ENCODE measurements around the gene ZNF324. TPM values are rescaled to one million over a fixed set of nuclear protein-coding genes. Genes with fewer than 3 reads are reported as not detected.
A peak's percentile ranks its signal among the peaks of the same experiment; 100 is the strongest.

The ZNF324 gene
- total and polyA plus RNA-seq, 2 of the 13 experiments (the other 11 are each of a cell fraction or from before 2014, with no cell fraction given), result 1.1 to 4.7 TPM

DNA sequence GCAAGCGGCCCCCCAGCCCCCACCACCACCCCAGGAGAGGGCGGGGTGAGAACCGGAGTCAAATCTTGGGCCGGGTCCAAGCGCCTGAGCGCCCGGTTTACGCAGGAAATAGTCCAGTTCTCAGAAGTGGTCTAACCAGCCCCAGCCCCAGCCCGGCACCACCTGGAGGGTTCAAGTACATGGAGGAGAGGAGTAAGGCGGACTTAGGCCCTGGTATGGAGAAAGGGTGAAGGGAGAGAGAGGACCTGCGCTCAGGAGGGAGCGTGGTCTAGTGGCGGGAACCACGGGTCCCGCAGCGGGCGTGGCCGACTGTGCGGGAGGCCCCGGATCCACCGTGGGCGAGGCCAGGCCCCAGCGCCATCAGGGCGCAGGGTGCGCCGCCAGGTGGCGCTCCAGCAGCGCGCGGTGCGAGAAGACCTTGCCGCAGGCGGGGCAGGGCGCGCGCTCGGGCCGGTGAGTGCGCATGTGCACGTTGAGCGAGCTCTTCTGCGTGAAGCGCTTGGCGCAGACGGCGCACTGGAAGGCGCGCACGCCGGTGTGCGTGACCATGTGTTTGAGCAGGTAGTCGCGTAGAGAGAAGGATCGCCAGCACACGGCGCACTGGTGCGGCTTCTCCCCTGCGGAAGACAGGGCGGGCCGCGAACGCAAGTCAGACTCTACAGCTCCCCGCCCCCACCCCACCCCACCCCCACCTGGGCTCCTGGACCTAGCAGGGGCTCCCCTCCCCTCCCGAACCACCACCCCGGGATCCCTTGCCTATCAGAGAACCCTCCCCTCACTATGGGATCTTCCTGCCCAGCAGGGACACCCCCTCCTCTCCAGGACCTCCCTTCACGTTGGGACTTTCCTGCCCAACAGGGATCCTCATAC lies 47.0 kb downstream of the ZNF324 start (continued):
- TF ChIP-seq, protein P1, sequence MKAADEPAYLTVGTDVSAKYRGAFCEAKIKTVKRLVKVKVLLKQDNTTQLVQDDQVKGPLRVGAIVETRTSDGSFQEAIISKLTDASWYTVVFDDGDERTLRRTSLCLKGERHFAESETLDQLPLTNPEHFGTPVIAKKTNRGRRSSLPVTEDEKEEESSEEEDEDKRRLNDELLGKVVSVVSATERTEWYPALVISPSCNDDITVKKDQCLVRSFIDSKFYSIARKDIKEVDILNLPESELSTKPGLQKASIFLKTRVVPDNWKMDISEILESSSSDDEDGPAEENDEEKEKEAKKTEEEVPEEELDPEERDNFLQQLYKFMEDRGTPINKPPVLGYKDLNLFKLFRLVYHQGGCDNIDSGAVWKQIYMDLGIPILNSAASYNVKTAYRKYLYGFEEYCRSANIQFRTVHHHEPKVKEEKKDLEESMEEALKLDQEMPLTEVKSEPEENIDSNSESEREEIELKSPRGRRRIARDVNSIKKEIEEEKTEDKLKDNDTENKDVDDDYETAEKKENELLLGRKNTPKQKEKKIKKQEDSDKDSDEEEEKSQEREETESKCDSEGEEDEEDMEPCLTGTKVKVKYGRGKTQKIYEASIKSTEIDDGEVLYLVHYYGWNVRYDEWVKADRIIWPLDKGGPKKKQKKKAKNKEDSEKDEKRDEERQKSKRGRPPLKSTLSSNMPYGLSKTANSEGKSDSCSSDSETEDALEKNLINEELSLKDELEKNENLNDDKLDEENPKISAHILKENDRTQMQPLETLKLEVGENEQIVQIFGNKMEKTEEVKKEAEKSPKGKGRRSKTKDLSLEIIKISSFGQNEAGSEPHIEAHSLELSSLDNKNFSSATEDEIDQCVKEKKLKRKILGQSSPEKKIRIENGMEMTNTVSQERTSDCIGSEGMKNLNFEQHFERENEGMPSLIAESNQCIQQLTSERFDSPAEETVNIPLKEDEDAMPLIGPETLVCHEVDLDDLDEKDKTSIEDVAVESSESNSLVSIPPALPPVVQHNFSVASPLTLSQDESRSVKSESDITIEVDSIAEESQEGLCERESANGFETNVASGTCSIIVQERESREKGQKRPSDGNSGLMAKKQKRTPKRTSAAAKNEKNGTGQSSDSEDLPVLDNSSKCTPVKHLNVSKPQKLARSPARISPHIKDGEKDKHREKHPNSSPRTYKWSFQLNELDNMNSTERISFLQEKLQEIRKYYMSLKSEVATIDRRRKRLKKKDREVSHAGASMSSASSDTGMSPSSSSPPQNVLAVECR (CRISPR knock-in tag; IDR thresholded peaks at IDR 0.05; ENCODE audit: borderline replicate concordance), result peak; percentile 89
- TF ChIP-seq ZNF670 (CRISPR knock-in tag; IDR thresholded peaks at IDR 0.05; ENCODE audit: borderline replicate concordance) (0 out of 2 replicates have a peak, but pooled peaks have one; percentile 14), ARHGAP35 (CRISPR knock-in tag; IDR thresholded peaks at IDR 0.05; ENCODE audit: borderline replicate concordance) (no peak; the same call in 1 of the 2 replicates), ZNF143 (CRISPR knock-in tag; IDR thresholded peaks at IDR 0.05) (peak; percentile 70), PAF1 (CRISPR knock-in tag; IDR thresholded peaks at IDR 0.05) (no peak), ISX (CRISPR knock-in tag; conservative IDR thresholded peaks at IDR 0.05) (peak; percentile 23; the same call in 1 of the 2 replicates), ZNF510 (CRISPR knock-in tag; IDR thresholded peaks at IDR 0.05; ENCODE audit: low read depth) (no peak), ISL2 (CRISPR knock-in tag; IDR thresholded peaks at IDR 0.05) (0 out of 2 replicates have a peak, but pooled peaks have one; percentile 36), ZSCAN25 (CRISPR knock-in tag; IDR thresholded peaks at IDR 0.05) (0 out of 2 replicates have a peak, but pooled peaks have one; percentile 47), ZBTB38 (CRISPR knock-in tag; IDR thresholded peaks at IDR 0.05) (peak; percentile 84; the same call in 1 of the 2 replicates), MEIS2 (CRISPR knock-in tag; IDR thresholded peaks at IDR 0.05) (peak; percentile 42; the same call in 1 of the 2 replicates), SAP130 (CRISPR knock-in tag; IDR thresholded peaks at IDR 0.05; ENCODE audit: low read depth) (peak; percentile 81), YEATS2 (CRISPR knock-in tag; IDR thresholded peaks at IDR 0.05; ENCODE audit: borderline replicate concordance) (peak; percentile 74), ZNF546 (CRISPR knock-in tag; conservative IDR thresholded peaks at IDR 0.05) (0 out of 2 replicates have a peak, but pooled peaks have one; percentile 41)
- TF ChIP-seq, protein P2, sequence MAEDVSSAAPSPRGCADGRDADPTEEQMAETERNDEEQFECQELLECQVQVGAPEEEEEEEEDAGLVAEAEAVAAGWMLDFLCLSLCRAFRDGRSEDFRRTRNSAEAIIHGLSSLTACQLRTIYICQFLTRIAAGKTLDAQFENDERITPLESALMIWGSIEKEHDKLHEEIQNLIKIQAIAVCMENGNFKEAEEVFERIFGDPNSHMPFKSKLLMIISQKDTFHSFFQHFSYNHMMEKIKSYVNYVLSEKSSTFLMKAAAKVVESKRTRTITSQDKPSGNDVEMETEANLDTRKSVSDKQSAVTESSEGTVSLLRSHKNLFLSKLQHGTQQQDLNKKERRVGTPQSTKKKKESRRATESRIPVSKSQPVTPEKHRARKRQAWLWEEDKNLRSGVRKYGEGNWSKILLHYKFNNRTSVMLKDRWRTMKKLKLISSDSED (CRISPR knock-in tag; IDR thresholded peaks at IDR 0.05), result peak; percentile 99
- TF ChIP-seq, protein P3, sequence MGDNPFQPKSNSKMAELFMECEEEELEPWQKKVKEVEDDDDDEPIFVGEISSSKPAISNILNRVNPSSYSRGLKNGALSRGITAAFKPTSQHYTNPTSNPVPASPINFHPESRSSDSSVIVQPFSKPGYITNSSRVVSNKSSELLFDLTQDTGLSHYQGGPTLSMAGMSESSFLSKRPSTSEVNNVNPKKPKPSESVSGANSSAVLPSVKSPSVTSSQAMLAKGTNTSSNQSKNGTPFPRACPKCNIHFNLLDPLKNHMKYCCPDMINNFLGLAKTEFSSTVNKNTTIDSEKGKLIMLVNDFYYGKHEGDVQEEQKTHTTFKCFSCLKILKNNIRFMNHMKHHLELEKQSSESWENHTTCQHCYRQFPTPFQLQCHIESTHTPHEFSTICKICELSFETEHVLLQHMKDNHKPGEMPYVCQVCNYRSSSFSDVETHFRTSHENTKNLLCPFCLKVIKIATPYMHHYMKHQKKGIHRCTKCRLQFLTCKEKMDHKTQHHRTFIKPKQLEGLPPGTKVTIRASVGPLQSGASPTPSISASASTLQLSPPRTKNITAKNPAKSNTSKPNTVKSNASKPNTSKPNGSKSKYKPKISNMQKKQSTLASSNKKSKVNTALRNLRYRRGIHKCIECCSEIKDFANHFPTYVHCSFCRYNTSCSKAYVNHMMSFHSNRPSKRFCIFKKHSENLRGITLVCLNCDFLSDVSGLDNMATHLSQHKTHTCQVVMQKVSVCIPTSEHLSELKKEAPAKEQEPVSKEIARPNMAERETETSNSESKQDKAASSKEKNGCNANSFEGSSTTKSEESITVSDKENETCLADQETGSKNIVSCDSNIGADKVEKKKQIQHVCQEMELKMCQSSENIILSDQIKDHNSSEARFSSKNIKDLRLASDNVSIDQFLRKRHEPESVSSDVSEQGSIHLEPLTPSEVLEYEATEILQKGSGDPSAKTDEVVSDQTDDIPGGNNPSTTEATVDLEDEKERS (CRISPR knock-in tag; IDR thresholded peaks at IDR 0.05), result no peak
- TF ChIP-seq, protein P4, sequence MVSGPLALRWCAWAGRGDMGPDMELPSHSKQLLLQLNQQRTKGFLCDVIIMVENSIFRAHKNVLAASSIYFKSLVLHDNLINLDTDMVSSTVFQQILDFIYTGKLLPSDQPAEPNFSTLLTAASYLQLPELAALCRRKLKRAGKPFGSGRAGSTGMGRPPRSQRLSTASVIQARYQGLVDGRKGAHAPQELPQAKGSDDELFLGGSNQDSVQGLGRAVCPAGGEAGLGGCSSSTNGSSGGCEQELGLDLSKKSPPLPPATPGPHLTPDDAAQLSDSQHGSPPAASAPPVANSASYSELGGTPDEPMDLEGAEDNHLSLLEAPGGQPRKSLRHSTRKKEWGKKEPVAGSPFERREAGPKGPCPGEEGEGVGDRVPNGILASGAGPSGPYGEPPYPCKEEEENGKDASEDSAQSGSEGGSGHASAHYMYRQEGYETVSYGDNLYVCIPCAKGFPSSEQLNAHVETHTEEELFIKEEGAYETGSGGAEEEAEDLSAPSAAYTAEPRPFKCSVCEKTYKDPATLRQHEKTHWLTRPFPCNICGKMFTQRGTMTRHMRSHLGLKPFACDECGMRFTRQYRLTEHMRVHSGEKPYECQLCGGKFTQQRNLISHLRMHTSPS (CRISPR knock-in tag; IDR thresholded peaks at IDR 0.05; ENCODE audit: low read depth), result peak; percentile 27; the same call in 1 of the 2 replicates
